ENCODE measurements around the gene SLC12A6. TPM values are rescaled to one million over a fixed set of nuclear protein-coding genes. Genes with fewer than 3 reads are reported as not detected.

Gene SLC12A6
- 3.9 to 7.5 TPM (median 4.8 TPM) in 5 replicates for total RNA-seq (2022; extraction: Qiagen RNA extraction; ENCODE audit: low read depth)

DNA sequence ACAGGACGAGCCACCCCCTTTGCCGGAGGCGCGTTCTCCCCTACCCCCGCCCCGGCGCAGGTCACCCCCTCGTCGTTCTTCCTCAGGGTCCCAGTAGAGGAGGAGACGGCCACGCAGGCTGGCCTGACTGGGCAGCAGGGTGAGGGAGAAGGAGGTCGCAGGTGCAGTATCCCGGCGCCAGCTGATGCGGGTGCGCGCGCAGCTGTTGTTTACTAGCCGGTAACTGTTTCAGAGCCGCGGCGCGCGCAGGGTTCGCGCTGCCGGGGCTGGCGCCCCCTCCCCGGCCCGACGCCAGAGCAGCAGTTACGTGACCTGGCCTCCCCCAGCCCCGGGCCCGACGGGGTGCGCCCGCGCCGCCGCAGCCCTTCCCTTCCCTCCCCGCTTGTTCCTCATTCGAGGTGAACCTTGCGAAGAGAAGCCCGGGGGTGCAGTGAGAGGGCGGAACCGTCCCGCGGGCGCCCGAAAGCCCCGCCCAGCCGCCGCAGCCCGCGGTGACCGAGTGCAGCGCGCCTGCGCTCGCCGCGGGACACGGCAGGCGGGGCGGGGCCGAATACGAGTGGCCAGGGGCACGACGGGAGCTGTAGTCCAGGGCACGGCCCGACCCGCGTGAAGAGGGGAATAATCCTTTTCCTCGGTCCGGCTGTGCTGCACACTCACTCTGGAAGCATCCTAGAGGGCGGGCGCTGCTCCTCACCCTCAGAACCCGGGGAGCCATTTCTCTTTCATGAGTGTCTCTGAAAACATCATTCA is at the start of gene SLC12A6:
Gene SLC12A6, minus strand, starts transcription at position 225 of the 750 bp plus-strand sequence. CDS start 1,101 bp downstream, outside the sequence.

DNA sequence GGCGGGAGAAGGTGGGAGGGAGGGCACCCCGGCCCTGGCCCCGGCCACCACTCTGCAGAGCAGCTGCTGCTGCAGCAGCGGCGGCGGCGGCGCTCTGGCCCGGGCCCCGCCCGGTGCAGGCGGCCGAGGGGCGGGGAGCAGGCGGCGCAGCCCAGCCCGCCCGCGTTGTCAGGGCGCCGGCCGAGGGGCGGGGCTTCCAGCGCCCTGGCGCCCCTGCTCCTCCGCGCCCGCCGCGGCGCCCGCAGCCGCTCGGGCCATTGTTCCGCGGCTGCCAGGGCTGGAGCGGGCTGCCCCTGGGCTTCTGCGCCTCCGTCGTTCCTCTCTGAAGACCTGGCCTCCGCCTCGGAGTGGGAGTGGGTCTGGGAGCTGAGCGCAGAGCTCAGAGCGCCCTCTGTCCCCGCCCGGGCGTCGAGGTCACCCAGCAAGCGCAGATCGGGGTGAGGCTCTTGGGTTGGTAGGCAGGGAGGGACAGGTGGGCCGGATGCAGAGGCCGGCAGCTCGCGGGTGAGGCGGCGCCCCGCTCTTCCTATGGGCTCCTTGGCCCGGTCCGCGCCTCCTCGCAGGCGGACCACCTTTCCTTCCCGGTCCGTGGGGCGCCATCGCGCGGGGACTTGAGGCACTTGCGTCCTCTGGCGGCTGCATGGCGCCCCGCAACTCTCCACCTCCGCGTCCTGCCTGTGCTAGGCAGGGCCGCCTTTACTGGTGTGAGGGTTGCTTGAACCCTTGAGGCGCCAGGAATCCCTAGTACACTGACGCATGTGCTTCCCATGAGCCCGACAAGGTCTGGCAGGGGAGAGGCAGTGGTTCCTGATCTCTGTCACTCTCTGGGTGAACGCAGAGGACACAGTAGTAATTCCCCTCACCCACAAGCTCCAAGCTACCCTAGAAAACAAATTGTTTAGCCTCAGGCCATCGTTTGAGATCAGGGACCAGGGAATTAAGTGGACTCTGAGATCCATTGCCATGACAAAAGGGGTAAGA is 29.8 kb upstream of the SLC12A6 start, which contains the start of gene LPCAT4:
Gene LPCAT4, minus strand, starts transcription at position 96 of the 981 bp plus-strand sequence. CDS start 96 bp downstream, outside the sequence.

DNA sequence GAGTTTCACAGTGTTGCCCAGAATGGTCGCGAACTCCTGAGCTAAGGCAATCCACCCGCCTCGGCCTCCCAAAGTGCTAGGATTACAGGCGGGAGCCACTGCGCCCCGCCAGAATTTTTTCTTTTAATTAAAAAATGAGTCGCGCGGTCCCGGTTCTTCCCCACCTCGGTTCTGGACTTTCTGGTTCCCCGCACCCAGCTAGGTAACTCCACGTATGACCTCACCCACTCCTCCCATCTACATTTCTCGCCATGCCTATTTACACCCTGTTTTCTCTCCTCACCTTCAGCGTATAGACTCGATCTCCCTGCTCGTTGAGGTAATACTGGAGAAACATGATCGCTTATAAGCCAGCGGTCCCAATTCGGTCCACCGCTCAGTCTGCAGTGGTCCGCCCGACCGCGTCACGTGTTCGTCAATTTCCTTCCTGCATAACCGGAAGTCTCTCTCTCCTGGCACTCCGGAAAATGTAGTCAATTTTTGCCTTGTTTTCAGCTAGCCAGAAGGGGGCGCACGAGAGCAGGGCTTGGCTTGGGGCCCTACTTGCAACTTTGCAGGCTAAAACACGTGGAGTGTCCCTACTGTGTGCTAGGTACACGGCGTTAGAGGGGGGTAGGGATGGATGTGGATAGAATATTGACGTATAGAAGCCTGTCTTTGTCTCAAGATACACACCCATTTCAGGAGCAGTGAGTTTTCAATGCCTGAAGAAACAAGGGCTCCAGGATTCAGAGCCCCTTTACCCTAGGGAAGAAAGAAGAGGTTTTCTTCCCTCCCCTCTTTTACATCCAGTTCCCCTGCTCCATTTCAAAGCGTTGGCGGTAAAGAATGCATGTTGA is 5.4 kb upstream of the SLC12A6 start, which contains the start of the genes NOP10 and NUTM1:
Gene NOP10, minus strand, starts transcription at position 400 of the 839 bp plus-strand sequence. Its CDS starts 63 bp downstream, at position 337.
Gene NUTM1, plus strand, starts transcription at position 579 of the 839 bp plus-strand sequence. CDS start 382 bp downstream, outside the sequence.

DNA sequence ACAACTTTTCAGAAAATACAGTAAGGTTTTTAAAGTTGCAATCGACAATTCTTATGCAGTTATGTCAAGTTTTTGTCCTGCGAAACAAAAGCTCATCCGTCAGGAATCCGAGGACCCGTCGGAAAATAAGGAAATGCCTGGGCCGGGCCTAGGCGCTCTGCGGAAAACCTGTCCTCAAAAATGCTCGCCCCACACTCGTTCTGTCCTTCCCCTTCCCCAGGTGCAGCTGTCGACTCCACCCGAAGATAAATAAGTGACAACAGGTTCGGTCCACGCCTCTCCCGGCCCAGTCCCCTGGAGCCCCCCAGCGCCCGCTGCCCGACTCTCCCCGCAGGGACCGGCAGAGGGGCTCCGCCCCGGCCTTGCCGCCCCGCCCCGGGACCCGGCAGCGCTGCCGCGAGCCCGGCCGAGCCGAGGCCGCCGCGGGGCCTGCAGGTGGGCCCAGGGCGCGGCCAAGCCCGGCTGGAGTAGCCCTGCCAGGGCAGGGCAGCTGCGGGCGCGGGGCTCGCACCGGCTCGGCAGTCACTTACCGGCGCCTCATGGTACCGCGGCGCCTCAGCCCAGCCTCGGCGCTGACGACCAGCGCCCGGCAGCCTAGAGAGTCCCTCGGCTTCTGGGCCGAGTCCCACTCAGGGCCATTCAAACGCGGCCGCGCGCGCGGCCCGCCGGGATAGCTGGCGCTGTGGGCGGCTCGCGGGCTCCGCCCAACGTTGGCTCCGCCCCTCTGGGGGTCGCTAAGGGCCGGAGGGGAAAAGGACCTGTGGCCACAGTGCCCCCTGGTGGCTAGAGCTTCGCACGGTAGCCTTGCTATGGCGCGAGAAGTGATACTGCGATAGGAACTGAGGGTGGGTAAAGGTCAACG is 127.9 kb downstream of the SLC12A6 start, which contains the start of gene KATNBL1:
Gene KATNBL1, minus strand, starts transcription at position 676 of the 862 bp plus-strand sequence. CDS start 46,420 bp downstream, outside the sequence.

Other genes starting within 250 kb of the SLC12A6 start
- gene EMC7, start 235.9 kb downstream of the SLC12A6 start, total RNA-seq (2022; extraction: Qiagen RNA extraction; ENCODE audit: low read depth), result 129 to 153 TPM (median 148 TPM) in 5 replicates
- 0.96 to 1.7 TPM (median 1.6 TPM) in 5 replicates for gene PGBD4, start 235.7 kb downstream of the SLC12A6 start, total RNA-seq (2022; extraction: Qiagen RNA extraction; ENCODE audit: low read depth)
- 21.1 to 35.8 TPM (median 30.7 TPM) in 5 replicates for gene KATNBL1, start 127.7 kb downstream of the SLC12A6 start, total RNA-seq (2022; extraction: Qiagen RNA extraction; ENCODE audit: low read depth)
- 195 to 211 TPM (median 198 TPM) in 5 replicates for gene EMC4, start 112.8 kb downstream of the SLC12A6 start, total RNA-seq (2022; extraction: Qiagen RNA extraction; ENCODE audit: low read depth)
- gene NOP10, start 5.4 kb upstream of the SLC12A6 start, total RNA-seq (2022; extraction: Qiagen RNA extraction; ENCODE audit: low read depth), result 531 to 628 TPM (median 546 TPM) in 5 replicates
- gene NUTM1, start 5.5 kb upstream of the SLC12A6 start, total RNA-seq (2022; extraction: Qiagen RNA extraction; ENCODE audit: low read depth), result not detected in 5 replicates
- 47.2 to 62.6 TPM (median 59.1 TPM) in 5 replicates for gene LPCAT4, start 29.4 kb upstream of the SLC12A6 start, total RNA-seq (2022; extraction: Qiagen RNA extraction; ENCODE audit: low read depth)
- 4.9 to 12.8 TPM (median 7.9 TPM) in 5 replicates for gene GOLGA8A, start 100.0 kb upstream of the SLC12A6 start, total RNA-seq (2022; extraction: Qiagen RNA extraction; ENCODE audit: low read depth)
- 14.1 to 22.5 TPM (median 17.9 TPM) in 5 replicates for gene GOLGA8B, start 245.9 kb upstream of the SLC12A6 start, total RNA-seq (2022; extraction: Qiagen RNA extraction; ENCODE audit: low read depth)

Measured in A549 treated with GW870086 at 1 μM for 4 hours (cell line).